Esophagus squamous epithelium (tissue), 4 donors: ENCODE results near the gene PLPP7.

Experiments used
- CTCF ChIP-seq, 6 experiments: fragments of 450-650 bp in 4 of 6; fragments of 200-600 bp in 2 of 6; sonication (generic) in 2 of 6; IDR thresholded peaks; one replicate each; pipeline ENCODE4 v1.5.1; 2016 to 2019; ENCODE audit warnings: antibody characterized with exemption in 6 of 6, mild to moderate bottlenecking in 4 of 6, moderate library complexity in 4 of 6
- POLR2A ChIP-seq, 4 donors: fragments of 450-650 bp; IDR thresholded peaks; one replicate each; pipeline ENCODE4 v1.6.1; 2017; ENCODE audit warnings: antibody characterized with exemption in 4 of 4, mild to moderate bottlenecking in 4 of 4, moderate library complexity in 3 of 4

- TF ChIP-seq CTCF (IDR thresholded peaks at IDR 0.05): no peak
- TF ChIP-seq POLR2A (IDR thresholded peaks at IDR 0.05): no peak
Observed at GRCh38 chr9:131335368-131335755, 45.8 kb downstream of the PLPP7 start.
